IMR-90 (cell line): Measurements from ENCODE around the gene BZW2.

Source experiments
- MAZ ChIP-seq: IDR thresholded peaks from 2 replicates; pipeline ENCODE4 v1.6.1; 2012; ENCODE audit warnings: low read depth, mild to moderate bottlenecking, low read length, improper control_type of control experiment, moderate library complexity, borderline replicate concordance
- MXI1 ChIP-seq: IDR thresholded peaks from 2 replicates; pipeline ENCODE4 v1.6.1; 2012; ENCODE audit warnings: low read depth, mild to moderate bottlenecking, low read length, moderate library complexity, borderline replicate concordance
- TF ChIP-seq, protein P1 (sequence below): conservative IDR thresholded peaks from 2 replicates; pipeline ENCODE4 v1.5.1; 2012; ENCODE audit warnings: mild to moderate bottlenecking, low read depth, low read length, improper control_type of control experiment

DNA sequence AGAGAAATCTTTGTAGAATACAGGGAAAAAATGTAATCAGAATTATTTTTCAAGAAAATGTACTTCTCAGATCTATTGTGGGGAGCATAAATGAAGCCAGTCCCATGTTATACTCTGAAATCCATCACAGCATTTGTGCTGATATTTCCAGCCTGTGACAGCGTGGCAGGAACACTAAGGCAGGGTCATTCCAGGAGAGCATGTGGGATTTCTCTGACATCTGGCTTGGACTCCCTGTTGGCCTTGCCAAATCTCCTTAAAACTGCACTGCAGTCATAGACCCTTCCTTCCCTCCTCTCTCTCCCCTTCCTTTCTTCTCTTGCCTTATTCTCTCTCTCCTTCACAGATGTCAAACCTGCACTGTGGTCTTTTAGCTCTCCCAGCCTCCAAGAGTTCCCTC is 101.1 kb downstream of the BZW2 start:
- TF ChIP-seq MAZ: no peak
- TF ChIP-seq, protein P1, sequence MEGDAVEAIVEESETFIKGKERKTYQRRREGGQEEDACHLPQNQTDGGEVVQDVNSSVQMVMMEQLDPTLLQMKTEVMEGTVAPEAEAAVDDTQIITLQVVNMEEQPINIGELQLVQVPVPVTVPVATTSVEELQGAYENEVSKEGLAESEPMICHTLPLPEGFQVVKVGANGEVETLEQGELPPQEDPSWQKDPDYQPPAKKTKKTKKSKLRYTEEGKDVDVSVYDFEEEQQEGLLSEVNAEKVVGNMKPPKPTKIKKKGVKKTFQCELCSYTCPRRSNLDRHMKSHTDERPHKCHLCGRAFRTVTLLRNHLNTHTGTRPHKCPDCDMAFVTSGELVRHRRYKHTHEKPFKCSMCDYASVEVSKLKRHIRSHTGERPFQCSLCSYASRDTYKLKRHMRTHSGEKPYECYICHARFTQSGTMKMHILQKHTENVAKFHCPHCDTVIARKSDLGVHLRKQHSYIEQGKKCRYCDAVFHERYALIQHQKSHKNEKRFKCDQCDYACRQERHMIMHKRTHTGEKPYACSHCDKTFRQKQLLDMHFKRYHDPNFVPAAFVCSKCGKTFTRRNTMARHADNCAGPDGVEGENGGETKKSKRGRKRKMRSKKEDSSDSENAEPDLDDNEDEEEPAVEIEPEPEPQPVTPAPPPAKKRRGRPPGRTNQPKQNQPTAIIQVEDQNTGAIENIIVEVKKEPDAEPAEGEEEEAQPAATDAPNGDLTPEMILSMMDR: no peak
- TF ChIP-seq MXI1: no peak
